NCI-H187 treated with DMSO at 0.1 percent for 48 hours (cell line): ENCODE measurements around the gene FAM177A1.
"Not testable (repeated sequence)": the region's sequence is repeated elsewhere in the genome, so short reads cannot be mapped to it uniquely, and the experiment has no call there.

Experiments
- DNase-seq: peaks from one replicate; lab custom pipeline; 2025; lab: John Stamatoyannopoulos, UW

Gene FAM177A1

DNA sequence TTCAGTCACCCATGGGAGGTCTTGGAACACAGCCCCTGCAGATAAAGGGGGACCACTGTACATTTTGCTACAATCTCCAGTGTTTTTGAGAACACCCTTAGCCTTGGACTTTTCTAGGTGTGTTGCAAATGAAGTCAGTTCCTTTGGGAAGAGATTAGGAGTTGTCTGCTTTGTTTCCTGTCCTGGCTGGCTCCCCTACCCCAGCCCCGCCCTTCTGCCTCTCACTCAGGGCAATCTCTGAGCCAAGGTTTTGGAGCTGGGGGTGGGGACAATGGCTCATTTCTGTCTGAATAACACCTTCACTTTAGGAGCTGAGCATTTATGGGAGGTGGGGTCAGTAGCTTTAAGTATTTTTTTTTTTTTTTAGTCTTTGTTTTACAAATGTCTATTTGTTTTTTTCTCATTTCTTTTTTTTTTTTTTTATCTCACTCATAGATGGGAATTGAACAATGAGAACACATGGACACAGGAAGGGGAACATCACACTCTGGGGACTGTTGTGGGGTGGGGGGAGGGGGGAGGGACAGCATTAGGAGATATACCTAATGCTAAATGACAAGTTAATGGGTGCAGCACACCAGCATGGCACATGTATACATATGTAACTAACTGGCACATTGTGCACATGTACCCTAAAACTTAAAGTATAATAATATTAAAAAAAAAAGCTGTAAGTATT, 15.2 kb downstream of the FAM177A1 start:
- DNase-seq = not testable (repeated sequence)

DNA sequence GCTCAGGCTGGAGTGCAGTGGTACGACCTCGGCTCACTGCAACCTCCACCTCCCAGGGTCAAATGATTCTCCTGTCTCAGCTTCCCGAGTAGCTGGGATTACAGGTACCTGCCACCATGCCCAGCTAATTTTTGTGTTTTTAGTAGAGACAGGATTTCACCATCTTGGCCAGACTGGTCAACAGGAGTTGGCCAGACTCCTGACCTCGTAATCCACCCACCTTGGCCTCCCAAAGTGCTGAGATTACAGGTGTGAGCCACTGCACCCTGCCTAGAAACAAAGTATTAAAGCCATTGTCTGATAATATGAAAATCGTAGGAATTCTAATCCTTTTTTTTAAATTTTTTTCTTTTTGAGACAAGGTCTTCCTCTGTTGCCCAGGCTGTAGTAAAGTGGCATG, 19.7 kb downstream of the FAM177A1 start:
- DNase-seq = not testable (repeated sequence)

DNA sequence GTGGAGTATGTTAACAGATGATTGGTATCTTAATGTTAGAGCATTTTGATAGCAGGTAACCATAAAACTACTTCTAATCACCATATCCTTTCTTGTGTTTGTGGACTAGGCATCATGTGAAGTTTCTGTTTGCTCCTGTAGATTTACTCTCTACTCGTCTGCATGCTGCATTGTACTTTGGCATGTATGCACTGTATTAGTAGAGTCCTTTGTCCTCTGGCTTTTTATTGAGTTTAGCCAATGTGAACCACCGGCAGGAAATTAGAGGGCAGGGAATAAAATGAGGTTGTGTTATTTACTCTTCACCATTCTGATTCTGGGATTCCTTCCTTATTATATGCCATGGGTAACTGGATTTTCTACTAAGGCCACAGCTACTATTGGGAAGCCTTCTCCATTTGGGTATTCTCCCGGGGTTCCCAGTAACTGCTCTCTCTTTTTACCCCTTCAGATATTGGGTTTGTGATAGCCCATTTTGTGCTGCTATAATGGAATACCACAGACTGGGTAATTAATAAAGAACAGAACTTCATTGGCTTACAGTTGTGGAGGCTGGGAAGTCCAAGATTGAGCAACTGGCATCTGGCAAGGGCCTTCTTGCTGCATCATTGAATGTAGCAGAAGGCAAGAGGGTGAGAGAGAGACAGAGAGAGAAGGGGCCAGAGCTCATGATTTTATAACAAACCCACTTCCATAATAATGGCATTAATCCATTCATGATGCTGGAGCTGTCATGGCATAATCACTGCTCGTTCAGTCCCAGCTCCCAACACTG, 22.4 kb downstream of the FAM177A1 start:
- DNase-seq = no peak

- no peak for DNase-seq
Measured at GRCh38 chr14:35072226-35072625, 26.2 kb downstream of the FAM177A1 start.

DNA sequence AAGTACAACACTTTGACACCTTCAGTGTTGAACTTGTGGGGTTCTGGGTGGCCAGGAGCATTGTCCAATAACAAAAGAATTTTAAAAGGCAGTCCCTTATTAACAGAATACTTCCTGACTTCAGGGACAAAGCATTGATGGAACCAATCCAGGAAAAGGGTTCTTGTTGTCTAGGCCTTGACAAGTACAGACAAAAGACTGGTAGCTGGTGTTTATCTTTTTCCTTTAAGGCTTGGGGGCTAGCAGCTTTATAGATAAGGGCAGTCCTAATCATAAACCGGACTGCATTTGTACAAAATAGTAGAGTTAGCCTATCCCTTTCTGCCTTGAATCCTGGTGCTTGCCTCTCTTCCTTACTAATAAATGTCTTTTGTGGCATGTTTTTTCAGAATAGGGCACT, 27.4 kb downstream of the FAM177A1 start:
- no peak for DNase-seq

- no peak for DNase-seq
Measured at GRCh38 chr14:35078082-35078481, 32.0 kb downstream of the FAM177A1 start.

DNA sequence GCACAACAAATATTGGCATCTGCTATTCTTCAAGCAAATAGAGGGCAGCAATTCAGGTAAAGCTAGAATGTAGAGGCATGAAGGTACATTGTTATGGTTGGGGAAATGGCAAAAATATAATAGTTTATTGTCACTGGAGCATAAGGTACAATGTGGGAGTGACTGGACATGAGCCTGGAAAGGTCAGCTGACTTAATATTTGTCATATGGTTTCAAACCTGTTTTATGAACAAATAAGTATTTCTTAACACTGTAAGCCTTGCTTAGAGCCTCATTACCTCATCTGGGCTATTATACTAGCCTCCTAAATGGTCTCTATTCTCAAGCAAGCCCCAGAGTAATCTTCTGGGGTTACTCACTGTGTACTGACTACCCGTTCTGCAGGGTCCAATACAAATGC, 33.7 kb downstream of the FAM177A1 start:
- no peak for DNase-seq

- DNase-seq = no peak
Measured at GRCh38 chr14:35083530-35084150, 37.6 kb downstream of the FAM177A1 start.

- DNase-seq = no peak
Measured at GRCh38 chr14:35085441-35085840, 39.4 kb downstream of the FAM177A1 start.

- no peak for DNase-seq
Measured at GRCh38 chr14:35088514-35088913, 42.4 kb downstream of the FAM177A1 start.

- not testable (repeated sequence) for DNase-seq
Measured at GRCh38 chr14:35094645-35095044, 48.6 kb downstream of the FAM177A1 start.

- DNase-seq = no peak
Measured at GRCh38 chr14:35107866-35108265, 61.8 kb downstream of the FAM177A1 start.

GRCh38 chr14:35112641-35113040, 66.6 kb downstream of the FAM177A1 start:
- DNase-seq = no peak

DNA sequence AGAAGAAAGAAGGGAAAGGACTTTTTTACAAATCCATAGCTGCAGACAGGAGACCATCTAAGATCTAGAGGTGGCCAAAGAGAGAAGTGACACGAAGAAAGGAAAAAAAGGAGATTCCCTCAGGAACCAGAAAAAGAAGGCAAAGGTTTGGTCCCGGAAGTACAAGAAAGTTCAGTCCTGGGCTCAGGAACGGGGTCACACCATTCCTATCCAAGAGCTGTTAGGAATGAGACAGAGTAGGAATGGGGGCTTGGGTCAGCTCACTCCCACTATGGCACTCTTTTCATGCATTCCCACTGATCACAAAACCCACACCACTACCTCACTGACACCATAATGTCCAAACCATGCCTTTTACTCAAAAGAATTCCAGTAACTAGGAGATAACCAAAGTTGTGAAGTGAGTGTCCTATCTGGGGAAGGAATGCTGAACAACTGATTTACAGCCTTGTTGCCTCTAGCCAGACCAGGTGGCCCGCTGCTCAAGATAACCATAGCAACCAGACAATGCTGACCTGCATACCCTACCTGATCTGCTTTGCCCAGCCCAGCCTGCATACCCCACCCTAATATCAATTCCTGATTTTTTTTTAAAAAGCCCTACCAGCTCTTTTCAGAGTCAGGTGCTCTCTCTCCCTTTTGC, 67.4 kb downstream of the FAM177A1 start:
- DNase-seq = no peak

DNA sequence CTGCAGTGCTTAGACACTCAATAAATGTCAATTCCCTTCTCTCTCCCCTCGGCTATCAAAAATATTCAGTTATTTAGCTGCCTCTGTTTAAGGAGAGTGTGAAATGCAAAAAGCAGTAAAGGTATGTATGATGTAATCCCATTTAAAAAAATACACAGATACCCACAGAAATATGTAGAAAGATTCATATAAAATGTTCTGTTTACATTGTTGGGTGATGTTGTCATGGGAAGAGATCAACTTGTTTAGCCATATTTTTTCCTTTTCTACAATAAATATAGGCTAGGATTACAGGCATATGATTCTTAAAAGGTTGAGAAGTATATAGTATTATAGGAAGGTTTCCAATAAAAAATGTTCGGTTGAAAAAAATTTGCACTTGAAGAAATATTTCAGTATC, 68.0 kb downstream of the FAM177A1 start:
- DNase-seq = no peak

GRCh38 chr14:35116242-35116641, 70.2 kb downstream of the FAM177A1 start:
- DNase-seq = no peak

DNA sequence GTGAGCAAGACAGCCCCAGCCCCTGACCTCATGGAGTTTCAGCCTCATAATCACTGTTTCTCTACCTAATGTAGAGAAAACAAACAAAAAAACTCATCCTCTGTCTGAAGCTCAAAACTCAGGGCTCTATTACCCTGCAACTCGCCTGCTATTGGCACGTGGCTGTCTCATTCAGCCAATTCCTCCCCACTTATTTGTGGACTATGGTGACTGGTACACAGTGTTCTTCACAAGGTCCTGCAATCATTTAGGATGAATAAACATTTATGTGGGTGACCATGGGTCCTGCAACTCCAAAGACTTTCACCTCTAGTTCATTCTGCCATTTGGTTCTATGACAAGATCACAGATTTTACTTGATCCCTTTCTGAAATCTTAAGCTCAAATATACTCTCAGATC, 71.0 kb downstream of the FAM177A1 start:
- no peak for DNase-seq

GRCh38 chr14:35121026-35121886, 75.2 kb downstream of the FAM177A1 start:
- no peak for DNase-seq

GRCh38 chr14:35121887-35122695, 76.0 kb downstream of the FAM177A1 start, which contains the start of the genes PPP2R3C and PRORP:
Gene PPP2R3C (minus strand): TSS chr14:35121990. CDS start chr14:35121959, 31 bp downstream.
Gene PRORP (plus strand): TSS chr14:35122552. CDS start chr14:35123246, 694 bp downstream.
- DNase-seq = peak; percentile 89

GRCh38 chr14:35122696-35123387, 76.8 kb downstream of the FAM177A1 start:
- no peak for DNase-seq
